ENCODE data around the gene ZNRF4.
"Not testable (repeated sequence)": the region's sequence is repeated elsewhere in the genome, so short reads cannot be mapped to it uniquely, and the experiment has no call there.

The ZNRF4 gene

DNA sequence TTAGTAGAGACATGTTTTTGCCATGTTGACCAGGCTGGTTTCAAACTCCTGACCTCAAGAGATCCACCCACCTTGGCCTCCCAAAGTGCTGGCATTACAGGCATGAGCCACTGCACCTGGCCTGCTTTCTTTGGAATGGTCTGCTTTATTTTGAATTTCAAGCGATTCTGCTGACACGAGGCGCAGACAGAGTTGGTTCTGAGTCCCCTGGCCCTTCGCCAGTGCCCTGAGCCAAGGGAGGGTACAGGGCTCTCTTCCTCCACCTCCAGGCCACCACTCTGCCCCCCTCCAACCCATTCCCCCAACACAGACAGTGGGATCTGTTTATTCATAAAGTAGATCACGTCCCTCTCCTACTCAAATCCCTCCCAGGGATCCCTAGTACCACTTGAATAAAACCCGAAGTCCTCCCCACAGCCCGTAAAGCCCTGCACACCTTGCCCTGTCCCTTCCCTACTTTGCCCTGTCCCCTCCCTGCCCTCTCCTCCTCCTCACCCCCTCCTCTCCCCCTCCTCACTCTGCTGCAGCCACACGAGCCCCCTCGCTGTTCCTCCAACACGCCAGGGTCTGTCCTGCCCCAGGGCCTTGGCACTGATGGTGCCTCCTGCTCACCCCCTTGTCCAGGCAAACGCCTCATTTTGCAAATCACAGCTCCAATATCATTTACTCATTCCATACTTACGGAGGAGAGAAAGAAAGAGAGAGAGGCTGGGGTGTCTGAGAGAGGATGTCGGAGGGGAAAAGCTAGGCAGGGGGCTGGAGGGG is 22.4 kb downstream of the ZNRF4 start:
- DNase-seq = no peak

DNA sequence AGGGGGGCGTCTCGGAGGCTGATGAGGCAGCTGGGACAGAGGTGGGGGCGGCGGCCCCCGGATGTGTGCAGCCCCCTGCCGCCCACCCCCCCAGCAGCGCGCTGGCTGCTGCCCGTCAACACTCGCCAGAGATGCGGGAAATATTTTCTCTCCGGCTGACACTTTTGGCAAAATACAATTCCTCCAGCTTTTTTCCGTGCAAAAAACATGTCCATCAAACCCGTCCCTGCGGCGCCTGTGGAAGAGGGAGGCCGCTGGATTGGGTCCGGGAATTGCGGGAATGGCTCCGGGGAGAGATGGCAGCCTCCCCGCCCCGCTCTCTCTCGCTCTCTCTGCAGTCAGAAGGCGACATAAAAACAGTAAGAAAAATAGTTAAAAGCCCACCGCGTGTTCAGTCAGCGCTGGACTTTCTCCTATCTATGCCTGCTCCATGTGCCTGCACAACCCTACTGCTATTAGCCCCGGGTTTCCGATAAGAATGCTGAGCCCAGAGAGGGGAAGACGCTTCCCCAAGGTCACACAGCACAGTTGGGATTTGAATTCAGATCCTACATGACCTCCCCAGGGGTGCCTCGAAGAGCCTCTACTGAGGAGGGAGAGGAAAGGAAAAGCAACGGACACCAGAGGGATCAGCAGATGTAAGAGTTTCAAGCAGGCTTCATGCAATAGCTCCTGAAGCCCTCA is 23.2 kb downstream of the ZNRF4 start:
- no peak for DNase-seq

DNA sequence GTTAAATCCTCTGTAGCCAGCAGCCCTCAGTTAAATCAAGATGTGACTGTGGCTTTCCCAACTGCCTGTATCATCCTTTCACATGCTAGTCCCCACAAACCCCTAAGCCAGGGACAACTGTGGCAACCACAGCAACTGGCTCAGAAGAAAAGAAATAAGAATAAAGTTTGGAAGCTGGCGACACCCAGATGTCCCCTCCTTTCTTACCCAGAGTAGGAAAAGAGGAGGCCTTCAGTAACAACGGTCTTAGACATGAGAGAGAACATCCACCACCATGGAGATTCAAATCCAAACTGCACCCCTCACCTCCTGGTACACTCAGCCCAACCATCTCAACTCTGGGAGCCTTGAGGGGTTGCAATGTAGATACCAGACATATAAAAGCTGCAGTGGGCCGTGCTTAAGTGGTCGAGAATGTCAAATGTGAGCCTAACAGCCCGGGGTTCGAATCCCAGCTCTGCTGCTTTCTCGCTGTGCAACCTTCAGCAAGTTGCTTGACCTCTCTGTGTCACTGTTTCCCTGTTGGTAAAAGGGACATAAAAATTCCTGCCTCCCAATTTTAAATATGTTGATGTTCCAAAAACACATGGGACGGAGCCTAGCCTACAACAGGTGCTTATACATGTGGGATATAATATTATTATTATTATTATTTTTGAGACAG is 23.8 kb downstream of the ZNRF4 start:
- DNase-seq = no peak

DNA sequence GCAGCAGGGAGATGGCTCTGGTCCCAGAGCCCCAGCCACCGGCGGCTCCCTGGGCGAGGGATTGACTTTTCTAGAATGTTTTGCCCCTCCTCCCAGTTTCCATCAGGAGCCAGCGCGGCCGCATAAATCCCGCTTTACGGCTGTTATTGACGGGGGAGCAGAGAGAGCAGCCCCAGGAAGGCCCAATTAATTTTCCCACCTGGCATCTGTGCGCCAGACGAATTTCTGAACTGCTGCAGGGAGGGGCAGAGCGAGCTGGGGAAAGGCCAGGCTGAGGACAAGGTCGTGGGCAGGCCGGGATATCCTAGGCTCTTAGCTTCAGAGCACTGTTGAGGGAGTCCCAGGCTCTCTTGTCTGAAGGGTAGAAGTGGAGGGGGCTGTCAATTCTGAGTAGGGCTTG is 24.7 kb downstream of the ZNRF4 start:
- DNase-seq = peak; percentile 60

DNA sequence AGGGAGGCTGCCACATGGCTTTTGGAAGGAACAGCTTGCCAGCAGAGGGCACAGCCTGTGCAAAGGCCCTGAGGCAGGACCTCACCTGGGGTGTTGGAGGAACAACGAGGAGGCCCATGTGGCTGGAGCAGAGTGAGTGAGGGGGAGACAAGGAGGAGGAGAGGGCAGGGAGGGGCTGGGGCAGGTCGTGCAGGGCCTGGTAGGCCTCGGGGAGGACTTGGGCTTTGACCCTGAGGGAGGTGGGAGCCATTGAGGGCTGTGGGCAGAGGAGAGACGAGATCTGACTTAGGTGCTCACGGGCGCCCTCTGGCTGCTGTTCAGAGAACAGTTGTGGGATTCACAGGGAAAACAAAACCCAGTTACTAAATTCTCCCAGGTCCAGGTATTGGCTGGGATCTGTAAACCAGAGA is 25.2 kb downstream of the ZNRF4 start:
- no peak for DNase-seq

DNA sequence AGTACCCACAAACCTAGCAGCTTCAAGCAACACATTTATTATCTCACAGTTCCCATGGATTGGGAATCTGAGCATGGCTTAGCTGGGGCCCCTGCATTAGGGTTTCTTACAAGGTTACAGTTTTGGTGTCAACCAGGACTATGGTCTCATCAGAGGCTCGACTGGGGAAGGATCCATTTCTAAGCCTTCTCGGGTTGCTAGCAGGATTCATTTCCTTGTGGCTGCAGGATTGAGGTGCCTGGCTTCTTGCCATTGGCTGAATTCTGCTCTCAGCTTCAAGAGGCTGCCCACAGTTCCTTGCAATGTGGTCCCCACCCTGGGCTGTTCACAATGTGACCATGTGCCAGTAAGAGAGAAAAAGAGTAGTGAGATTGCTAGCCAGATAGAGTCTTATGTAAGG is 26.7 kb downstream of the ZNRF4 start:
- DNase-seq = no peak

DNA sequence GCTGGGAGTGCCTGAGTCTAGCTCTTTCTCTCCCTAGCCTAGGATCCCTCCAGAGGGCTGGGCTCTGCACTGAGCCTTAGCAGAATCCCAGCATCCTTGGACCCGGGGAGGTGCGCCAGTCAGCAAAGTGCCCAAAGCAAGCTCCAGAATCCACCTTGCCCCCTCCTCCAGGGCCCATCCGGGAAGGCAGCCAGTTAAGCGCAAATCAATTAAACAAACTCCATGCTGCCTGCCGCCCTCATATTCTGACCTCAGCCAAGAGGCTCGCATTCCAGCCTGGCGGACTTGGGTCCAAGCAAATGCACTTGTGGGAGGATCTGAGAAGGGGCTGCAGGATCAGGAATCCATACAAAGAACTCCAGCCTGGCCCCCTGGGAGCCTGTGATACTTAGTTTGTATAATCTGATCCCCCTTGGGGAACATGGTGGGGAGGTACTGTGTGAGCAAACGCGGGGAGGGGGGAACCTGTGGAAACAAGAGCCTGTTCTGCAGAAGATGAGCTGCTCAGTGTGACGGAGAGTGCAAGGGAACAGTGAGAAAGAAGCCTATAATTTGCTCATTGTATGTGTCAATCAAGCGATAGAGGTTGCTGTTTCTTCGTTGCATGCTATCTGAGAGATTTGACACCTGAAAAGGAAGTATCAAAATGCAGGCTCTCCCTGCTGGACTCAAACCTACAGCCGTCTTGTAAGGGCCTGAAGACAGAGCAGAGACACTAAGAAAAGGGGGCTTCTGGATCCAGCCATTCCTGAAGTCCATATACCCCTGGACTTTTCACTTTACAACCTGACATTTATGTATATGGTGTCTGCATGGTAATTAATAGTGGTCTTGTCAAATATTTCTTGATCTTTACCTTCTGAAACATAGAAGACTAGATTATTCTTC is 29.4 kb downstream of the ZNRF4 start:
- peak; percentile 65 for DNase-seq

DNA sequence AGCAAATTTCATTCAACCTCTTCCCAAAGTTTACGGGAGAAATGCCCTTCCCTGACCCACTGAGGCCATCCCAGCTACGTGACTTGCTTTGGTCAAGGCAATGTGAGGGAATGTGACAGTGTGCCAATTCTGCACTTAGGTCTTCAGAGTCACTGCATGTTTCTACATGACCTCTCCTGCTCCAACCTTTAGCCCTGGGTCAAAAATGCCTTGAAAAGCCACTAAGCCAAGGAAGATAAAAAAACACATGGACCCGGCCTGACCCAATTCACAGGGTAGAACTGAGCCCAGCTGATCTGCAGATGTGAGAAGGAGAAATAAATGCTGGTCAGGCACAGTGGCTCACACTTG is 30.0 kb downstream of the ZNRF4 start:
- no peak for DNase-seq

DNA sequence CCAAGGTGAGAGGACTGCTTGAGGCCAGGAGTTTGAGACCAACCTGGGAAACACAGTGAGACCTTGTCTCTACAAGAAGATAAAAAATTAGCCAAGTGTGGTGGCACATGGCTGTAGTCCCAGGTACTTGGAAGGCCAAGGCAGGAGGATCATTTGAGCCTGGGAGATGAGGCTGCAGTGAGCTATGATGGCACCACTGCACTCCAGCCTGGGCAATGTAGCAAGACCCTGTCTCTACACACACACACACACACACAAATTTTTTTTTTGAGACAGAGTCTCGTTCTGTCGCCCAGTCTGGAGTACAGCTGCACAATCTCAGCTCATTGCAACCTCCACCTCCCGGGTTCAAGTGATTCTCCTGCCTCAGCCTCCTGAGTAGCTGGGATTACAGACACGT is 30.4 kb downstream of the ZNRF4 start:
- DNase-seq = not testable (repeated sequence)

DNA sequence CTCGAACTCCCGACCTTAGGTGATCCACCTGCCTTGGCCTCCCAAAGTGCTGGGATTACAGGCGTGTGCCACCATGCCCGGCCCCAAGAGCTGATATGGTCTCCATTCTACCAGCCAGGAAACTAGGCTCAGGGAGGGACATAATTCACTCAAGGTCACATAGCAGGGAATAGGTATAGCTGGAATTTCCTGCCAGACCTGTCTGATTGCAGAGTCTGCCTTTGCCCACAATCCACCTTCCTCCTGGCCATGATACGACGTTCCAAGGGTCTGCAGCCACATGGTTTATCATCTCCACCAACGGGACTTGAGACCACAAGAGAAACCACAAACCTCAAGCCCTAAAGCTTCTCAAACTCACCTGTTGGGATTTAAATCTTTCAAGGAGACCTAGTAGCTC is 32.0 kb downstream of the ZNRF4 start:
- no peak for DNase-seq

DNA sequence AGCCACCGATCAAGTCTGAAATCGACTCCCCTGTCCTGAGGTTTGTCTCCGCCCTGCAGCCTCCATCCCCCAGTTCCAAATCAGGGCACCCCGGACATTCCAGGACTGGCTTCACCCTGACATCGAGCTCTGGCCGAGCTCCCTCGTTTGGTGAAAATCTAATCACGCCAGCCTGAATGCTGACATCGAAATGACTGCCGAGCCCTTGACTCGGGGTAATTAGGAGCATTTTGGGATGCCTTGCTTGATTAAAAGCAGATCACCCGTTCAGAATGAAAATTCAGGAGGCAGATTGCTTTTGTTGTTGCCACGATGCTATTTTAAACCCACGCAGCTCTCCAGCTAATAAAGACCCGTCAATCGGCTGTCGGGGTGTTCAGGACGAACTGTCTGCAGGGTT is 34.3 kb downstream of the ZNRF4 start:
- DNase-seq = peak; percentile 50

DNA sequence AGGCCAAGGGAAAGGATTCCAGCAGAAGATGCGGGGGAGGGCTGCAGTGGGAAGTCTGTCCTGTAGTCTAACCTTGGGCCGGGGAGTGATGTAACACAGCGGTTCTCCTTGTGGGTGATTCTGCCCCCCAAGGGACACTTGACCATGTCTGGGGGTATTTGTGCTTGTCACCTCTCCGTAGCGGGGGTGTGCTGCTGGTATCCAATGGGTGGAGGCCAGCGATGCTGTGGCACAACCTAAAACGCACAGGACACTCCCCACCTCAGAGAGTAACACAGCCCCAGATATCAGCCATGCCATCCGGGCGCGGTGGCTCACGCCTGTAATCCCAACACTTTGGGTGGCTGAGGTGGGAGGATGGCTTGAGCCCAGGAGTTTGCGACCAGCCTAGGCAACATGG is 36.3 kb downstream of the ZNRF4 start:
- no peak for DNase-seq

DNA sequence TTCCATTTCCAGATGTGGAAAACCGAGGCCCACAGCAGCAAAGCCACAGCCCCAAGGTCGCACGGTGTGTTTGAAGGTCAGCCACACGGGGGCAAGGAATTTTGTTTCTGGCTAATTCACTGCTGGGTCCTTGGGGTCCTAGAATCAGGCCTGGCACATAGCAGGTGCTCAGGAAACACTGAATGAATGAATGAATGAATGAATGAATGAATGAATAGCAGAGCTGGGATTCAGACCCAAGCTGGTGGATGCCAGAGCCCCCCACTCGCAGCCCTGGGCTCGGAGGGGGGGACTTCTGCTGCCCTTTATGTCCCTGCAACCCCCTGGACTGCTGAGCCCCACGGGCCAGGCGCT is 37.0 kb downstream of the ZNRF4 start:
- DNase-seq = no peak

DNA sequence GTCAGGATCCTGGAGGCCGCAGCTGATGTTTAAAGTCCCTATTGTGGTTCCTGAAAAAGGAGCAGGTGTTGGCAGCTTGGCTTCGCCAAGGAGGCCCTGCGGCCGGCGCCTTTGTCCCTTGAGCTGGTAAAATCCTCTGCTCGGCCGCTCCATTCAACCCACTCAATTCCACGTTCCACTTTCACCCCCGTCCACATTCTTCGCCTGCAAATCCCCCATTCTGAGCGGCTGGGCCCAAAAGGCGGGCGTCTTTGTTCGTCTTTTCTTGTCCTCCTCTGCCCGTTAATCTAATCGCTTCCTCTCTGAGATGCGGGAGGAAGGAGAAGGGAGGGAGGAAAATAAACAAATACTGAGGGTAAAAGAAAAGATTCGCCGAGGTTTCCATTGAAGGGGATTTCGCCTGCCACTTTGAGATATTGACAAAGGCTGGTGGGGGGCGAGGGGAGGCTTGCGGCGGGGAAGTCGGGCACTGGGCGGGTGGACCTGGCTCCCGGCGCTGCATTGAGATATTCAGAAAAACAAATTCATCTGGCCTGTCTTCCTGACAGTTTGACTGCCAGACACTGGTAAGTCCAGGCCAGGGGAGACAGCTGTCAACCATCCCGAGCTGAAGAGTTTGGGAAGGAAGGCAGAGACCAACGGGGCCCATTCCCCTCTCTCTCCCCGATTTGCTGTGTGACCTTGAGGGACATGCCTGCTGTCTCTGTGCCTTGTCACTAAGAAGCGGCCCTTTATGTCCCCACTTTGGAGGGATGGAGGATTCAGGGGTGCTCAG is 37.6 kb downstream of the ZNRF4 start:
- DNase-seq = peak; percentile 82

DNA sequence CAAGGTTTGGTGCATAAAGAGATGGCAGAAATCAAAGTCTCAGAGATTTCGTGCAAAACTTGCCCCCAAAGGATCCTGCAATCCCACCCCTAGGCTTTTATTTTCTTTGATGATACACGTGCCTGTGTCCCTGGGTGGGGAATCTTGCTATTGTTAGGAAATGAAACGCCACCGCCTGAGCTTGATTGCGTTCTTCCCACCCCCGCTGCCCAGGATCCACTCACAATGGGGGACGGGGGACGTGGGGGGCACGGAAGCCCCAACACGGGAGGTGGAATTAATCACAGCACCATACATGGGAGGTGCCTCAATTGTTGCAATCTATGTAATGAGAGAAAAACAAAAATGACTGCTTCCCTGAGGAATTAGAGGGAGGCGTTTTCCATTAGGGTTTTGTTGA is 39.6 kb downstream of the ZNRF4 start:
- no peak for DNase-seq

DNA sequence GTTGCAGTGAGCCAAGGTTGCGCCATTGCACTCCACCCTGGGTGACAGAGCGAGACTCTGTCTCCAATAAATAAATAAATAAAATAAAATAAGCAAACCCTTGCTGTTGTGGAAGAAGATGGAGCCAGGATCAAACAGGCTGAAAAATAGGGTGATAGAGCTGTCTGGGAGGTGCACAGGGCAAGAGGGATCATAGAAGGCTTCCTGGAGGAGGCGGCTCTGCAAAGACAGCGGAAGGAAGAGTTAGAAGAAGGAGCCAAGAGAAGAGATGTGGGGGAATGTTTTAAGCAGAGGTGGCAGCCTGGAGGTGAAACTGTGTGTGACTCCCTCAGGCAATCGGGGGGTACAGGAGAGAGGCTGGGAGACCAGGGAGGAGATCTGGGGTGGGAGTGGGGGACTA is 40.6 kb downstream of the ZNRF4 start:
- DNase-seq = no peak

DNA sequence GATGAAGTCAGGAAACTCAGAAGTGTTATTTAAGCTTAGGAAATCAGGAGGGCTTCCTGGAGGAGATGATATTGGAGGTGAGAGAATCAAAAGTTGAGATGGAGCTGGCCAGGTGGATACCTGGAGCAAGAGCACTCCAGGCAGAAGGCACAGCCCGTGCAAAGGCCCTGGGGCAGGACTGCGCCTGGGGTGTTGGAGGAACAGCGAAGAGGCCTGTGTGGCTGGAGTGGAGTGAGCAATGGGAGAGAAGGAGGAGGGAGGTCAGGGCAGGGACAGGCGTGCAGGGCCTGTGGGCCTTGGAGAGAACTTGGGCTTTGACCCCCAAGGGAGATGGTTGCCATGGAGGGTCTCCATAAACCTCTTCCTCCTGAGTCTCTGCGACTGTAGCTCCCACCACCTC is 42.1 kb downstream of the ZNRF4 start:
- DNase-seq = no peak

DNA sequence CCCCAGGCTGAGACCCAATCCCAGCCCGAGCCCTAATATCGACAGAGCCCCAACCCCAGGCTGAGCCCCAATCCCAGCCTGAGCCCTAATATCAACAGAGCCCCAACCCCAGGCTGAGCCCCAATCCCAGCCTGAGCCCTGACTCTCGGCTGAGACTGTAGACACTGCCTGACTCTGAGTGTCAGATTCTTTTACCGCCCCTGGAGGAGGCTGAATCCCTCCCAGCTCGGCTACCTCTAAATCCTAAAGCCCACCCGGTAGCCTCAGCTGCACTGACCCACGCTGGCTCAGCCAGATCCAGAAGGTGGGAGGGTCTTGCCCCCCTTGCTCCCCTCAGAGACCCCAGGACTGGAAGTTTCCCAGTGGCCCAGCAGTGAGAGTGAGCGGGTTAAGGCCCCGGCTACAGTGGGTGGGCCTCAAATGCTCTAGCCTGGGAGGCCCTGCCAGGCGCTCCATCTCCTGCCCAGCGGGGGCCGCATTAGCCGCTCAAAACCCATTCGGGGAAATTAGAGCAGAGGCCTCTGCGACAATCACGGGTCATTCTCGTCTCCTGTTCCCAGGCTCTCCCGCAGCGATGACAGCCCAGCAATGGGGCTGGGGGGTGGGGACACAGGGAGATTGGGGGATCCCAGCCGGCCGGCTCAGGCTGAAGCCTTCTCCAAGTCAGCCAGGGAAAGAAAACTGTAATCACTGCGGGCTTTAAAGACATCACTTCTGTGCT is 43.8 kb downstream of the ZNRF4 start:
- peak; percentile 94 for DNase-seq

DNA sequence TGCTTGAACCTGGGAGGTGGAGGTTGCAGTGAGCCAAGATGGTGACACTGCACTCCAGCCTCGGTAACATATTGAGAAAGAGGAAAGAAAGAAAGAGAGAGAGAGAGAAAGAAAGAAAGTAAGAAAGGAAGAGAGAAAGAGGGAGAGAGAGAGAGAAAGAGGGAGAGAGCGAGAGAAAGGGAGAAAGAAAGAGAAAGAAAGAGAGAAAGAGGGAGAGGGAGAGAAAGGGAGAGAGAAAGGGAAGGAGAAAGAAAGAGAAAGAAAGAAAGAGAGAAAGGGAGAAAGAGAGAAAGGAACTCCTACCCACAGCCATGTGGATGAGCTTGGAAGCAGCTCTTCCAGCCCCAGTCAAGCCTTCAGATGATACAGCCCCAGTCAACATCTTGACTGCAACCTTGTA is 46.7 kb downstream of the ZNRF4 start:
- DNase-seq = no peak

DNA sequence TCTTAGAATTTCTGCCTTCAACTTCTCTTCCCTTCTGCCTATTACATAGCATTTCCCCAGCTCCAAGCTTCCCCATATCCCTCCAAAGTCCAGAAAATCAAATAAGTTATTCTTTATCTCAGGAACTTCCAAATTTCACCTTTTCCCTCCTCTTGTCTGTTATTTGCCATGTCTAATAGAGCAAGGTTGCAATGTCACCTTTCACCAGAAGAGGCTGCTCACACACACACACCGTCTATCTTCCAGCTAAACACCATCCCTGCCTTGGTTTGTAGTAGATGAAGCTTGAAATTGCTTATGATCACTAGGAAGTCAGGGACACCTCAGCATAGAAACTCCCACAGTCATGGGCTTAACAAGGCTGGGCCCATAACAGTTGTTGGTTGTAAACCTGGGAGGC is 48.4 kb downstream of the ZNRF4 start:
- no peak for DNase-seq

DNA sequence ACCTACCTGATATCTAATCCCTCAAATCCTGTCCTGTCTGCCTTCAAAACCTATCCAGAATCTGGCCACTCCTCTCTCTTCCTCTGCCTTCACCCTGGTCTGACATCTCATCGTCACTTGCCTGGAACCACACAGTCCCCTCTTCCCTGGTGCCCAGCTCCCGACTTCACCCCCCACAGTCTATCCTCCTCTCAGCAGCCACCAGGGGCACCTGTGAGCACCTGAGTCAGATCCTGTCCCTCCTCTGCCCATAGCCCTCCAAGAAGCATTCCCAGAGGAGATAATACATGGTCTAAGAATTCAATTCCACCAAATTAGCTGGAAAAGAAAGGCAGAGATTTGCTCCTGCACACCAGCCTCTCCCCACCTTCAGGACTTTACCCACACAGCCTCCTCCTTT is 48.9 kb downstream of the ZNRF4 start:
- no peak for DNase-seq
